ENCODE measurements around the gene DRC7. TPM values are rescaled to one million over a fixed set of nuclear protein-coding genes. Genes with fewer than 3 reads are reported as not detected.

The DRC7 gene
- polyA plus RNA-seq, 1 of the 3 experiments (the other 2 are of a cell fraction): 0.58 TPM

GRCh38 chr16:57676553-57677085 is 18.0 kb upstream of the DRC7 start:
- no peaks in the 10 kb centered on the region for H3K36me3 ChIP-seq (replicated peaks in 1 of 2; ENCODE audit: control insufficient read depth in 1 of 2, insufficient read depth in 2 of 2, low read length in 1 of 2)
- no peak overlapping the region for H3K4me3 ChIP-seq (ENCODE audit: low read depth in 2 of 2, low read length in 1 of 2)
- H2AFZ ChIP-seq (ENCODE audit: low read depth): no peak overlapping the region
- H3K9ac ChIP-seq: no peak overlapping the region
- no peaks in the 10 kb centered on the region for H3K79me2 ChIP-seq (ENCODE audit: insufficient read depth)
- H3K9me2 ChIP-seq: no peaks in the 10 kb centered on the region
- peaks cover 7% of the 10 kb centered on the region; the same call in 1 of the 2 replicates for H3K27me3 ChIP-seq (ENCODE audit: insufficient read depth)
- no peaks in the 10 kb centered on the region for H4K20me1 ChIP-seq (ENCODE audit: insufficient read depth)
- H3K4me2 ChIP-seq: no peak overlapping the region
- TF ChIP-seq MEF2A (IDR thresholded peaks at IDR 0.05; ENCODE audit: borderline replicate concordance, low read depth): no peak
- no peak for TF ChIP-seq MXI1 (IDR thresholded peaks at IDR 0.05; ENCODE audit: low read depth, low read length)
- TF ChIP-seq RXRA (IDR thresholded peaks at IDR 0.05; ENCODE audit: borderline replicate concordance, low read depth): no peak
- no peak for TF ChIP-seq TEAD4 (IDR thresholded peaks at IDR 0.05; ENCODE audit: borderline replicate concordance, insufficient read depth)
- TF ChIP-seq, protein P1, sequence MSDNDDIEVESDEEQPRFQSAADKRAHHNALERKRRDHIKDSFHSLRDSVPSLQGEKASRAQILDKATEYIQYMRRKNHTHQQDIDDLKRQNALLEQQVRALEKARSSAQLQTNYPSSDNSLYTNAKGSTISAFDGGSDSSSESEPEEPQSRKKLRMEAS (IDR thresholded peaks at IDR 0.05; ENCODE audit: low read depth): no peak
- TF ChIP-seq, protein P2, sequence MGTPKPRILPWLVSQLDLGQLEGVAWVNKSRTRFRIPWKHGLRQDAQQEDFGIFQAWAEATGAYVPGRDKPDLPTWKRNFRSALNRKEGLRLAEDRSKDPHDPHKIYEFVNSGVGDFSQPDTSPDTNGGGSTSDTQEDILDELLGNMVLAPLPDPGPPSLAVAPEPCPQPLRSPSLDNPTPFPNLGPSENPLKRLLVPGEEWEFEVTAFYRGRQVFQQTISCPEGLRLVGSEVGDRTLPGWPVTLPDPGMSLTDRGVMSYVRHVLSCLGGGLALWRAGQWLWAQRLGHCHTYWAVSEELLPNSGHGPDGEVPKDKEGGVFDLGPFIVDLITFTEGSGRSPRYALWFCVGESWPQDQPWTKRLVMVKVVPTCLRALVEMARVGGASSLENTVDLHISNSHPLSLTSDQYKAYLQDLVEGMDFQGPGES (IDR thresholded peaks at IDR 0.05; ENCODE audit: low read depth, low read length): no peak
- no peak for TF ChIP-seq RCOR1 (IDR thresholded peaks at IDR 0.05; ENCODE audit: low read length)
- TF ChIP-seq YY1 (IDR thresholded peaks at IDR 0.05; ENCODE audit: low read depth): no peak
- no peak for TF ChIP-seq POLR2AphosphoS5 (IDR thresholded peaks at IDR 0.05; ENCODE audit: low read depth, low read length)
- TF ChIP-seq, protein P3, sequence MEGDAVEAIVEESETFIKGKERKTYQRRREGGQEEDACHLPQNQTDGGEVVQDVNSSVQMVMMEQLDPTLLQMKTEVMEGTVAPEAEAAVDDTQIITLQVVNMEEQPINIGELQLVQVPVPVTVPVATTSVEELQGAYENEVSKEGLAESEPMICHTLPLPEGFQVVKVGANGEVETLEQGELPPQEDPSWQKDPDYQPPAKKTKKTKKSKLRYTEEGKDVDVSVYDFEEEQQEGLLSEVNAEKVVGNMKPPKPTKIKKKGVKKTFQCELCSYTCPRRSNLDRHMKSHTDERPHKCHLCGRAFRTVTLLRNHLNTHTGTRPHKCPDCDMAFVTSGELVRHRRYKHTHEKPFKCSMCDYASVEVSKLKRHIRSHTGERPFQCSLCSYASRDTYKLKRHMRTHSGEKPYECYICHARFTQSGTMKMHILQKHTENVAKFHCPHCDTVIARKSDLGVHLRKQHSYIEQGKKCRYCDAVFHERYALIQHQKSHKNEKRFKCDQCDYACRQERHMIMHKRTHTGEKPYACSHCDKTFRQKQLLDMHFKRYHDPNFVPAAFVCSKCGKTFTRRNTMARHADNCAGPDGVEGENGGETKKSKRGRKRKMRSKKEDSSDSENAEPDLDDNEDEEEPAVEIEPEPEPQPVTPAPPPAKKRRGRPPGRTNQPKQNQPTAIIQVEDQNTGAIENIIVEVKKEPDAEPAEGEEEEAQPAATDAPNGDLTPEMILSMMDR (IDR thresholded peaks at IDR 0.05): no peak
- TF ChIP-seq SMC3 (IDR thresholded peaks at IDR 0.05; ENCODE audit: low read depth, low read length): no peak
- no peak for DNase-seq
- peaks cover 0 to 3% of the 10 kb centered on the region in 2 experiments; a peak in 1 of 4 replicates for H3K4me1 ChIP-seq (ENCODE audit: control insufficient read depth in 1 of 2, insufficient read depth in 2 of 2, low read depth in 1 of 2, low read length in 1 of 2)
- POLR2A ChIA-PET: no interaction called here
- 62% methylated on average over 4 of the region's 4 CpGs for WGBS (ENCODE audit: low lambda C conversion rate)
- H3K27ac ChIP-seq (ENCODE audit: low read depth in 2 of 2, low read length in 1 of 2): no peak overlapping the region
- CTCF ChIA-PET: interaction anchor here (1.1 to 1.6 kb wide), 2 partner anchors 16 to 28 kb away, joined by 3 to 6 read pairs; no protein-coding TSS in a partner anchor
- no peaks in the 10 kb centered on the region for H3F3A ChIP-seq (replicated peaks; ENCODE audit: insufficient read depth)
- H3K9me3 ChIP-seq: no peaks in the 10 kb centered on the region

GRCh38 chr16:57677622-57678369 is 16.8 kb upstream of the DRC7 start:
- H3K9ac ChIP-seq: no peak overlapping the region
- WGBS (ENCODE audit: low lambda C conversion rate): 51% methylated on average over 12 of the region's 14 CpGs
- no peak overlapping the region for H2AFZ ChIP-seq (ENCODE audit: low read depth)
- no peaks in the 10 kb centered on the region for H4K20me1 ChIP-seq (ENCODE audit: insufficient read depth)
- DNase-seq: no peak
- H3K79me2 ChIP-seq (ENCODE audit: insufficient read depth): no peaks in the 10 kb centered on the region
- ChIA-PET POLR2A (no interaction called here), CTCF (interaction anchor here (0.7 to 1.6 kb wide), 2 partner anchors 13 to 101 kb away, joined by 3 to 6 read pairs; no protein-coding TSS in a partner anchor)
- no peaks in the 10 kb centered on the region for H3F3A ChIP-seq (replicated peaks; ENCODE audit: insufficient read depth)
- H3K27me3 ChIP-seq (ENCODE audit: insufficient read depth): peaks cover 4% of the 10 kb centered on the region; the same call in 1 of the 2 replicates
- H3K4me2 ChIP-seq: no peak overlapping the region
- no peaks in the 10 kb centered on the region for H3K36me3 ChIP-seq (replicated peaks in 1 of 2; ENCODE audit: control insufficient read depth in 1 of 2, insufficient read depth in 2 of 2, low read length in 1 of 2)
- H3K27ac ChIP-seq (ENCODE audit: low read depth in 2 of 2, low read length in 1 of 2): no peak overlapping the region
- no peaks in the 10 kb centered on the region for H3K9me3 ChIP-seq
- H3K4me1 ChIP-seq (ENCODE audit: control insufficient read depth in 1 of 2, insufficient read depth in 2 of 2, low read depth in 1 of 2, low read length in 1 of 2): peaks cover 0 to 3% of the 10 kb centered on the region in 2 experiments; a peak in 1 of 4 replicates
- TF ChIP-seq RXRA (IDR thresholded peaks at IDR 0.05; ENCODE audit: borderline replicate concordance, low read depth): no peak
- TF ChIP-seq JUND (IDR thresholded peaks at IDR 0.05): no peak
- TF ChIP-seq POLR2AphosphoS5 (IDR thresholded peaks at IDR 0.05; ENCODE audit: low read depth, low read length): no peak
- TF ChIP-seq RCOR1 (IDR thresholded peaks at IDR 0.05; ENCODE audit: low read length): no peak
- TF ChIP-seq MEF2A (IDR thresholded peaks at IDR 0.05; ENCODE audit: borderline replicate concordance, low read depth): no peak
- no peak for TF ChIP-seq TAF1 (IDR thresholded peaks at IDR 0.05; ENCODE audit: borderline replicate concordance, low read depth, low read length)
- TF ChIP-seq, protein P3 (IDR thresholded peaks at IDR 0.05): no peak
- TF ChIP-seq, protein P2 (IDR thresholded peaks at IDR 0.05; ENCODE audit: low read depth, low read length): no peak
- no peaks in the 10 kb centered on the region for H3K9me2 ChIP-seq
- no peak overlapping the region for H3K4me3 ChIP-seq (ENCODE audit: low read depth in 2 of 2, low read length in 1 of 2)
